NB4 (cell line): ENCODE data around the gene JAKMIP2.
"Not testable (repeated sequence)": the region's sequence is repeated elsewhere in the genome, so short reads cannot be mapped to it uniquely, and the experiment has no call there.

Experiments
- MAX ChIP-seq: IDR thresholded peaks from 2 replicates; pipeline ENCODE4 v1.6.1; 2011; ENCODE audit warnings: low read depth, low read length
- MYC ChIP-seq: IDR thresholded peaks from 2 replicates; pipeline ENCODE4 v1.6.1; 2011; ENCODE audit warnings: low read depth, low read length
- POLR2A ChIP-seq: IDR thresholded peaks from 2 replicates; pipeline ENCODE4 v1.6.1; 2011; ENCODE audit warnings: mild to moderate bottlenecking; ENCODE audit not compliant: insufficient read length; ENCODE audit errors: extremely low read depth
- TF ChIP-seq, protein P1 (sequence below): IDR thresholded peaks from one replicate; pipeline ENCODE4 v1.5.1; 2012; ENCODE audit warnings: low read depth, low read length

GRCh38 chr5:147582272-147582671, 200.3 kb downstream of the JAKMIP2 start:
- TF ChIP-seq, protein P1, sequence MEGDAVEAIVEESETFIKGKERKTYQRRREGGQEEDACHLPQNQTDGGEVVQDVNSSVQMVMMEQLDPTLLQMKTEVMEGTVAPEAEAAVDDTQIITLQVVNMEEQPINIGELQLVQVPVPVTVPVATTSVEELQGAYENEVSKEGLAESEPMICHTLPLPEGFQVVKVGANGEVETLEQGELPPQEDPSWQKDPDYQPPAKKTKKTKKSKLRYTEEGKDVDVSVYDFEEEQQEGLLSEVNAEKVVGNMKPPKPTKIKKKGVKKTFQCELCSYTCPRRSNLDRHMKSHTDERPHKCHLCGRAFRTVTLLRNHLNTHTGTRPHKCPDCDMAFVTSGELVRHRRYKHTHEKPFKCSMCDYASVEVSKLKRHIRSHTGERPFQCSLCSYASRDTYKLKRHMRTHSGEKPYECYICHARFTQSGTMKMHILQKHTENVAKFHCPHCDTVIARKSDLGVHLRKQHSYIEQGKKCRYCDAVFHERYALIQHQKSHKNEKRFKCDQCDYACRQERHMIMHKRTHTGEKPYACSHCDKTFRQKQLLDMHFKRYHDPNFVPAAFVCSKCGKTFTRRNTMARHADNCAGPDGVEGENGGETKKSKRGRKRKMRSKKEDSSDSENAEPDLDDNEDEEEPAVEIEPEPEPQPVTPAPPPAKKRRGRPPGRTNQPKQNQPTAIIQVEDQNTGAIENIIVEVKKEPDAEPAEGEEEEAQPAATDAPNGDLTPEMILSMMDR: not testable (repeated sequence)
- TF ChIP-seq POLR2A, MAX, MYC: not testable (repeated sequence)
